Suprapubic skin (tissue), 4 donors: ENCODE results near the gene CCT6B. TPM values are rescaled to one million over a fixed set of nuclear protein-coding genes. Genes with fewer than 3 reads are reported as not detected.

ENCODE experiments used
- DNase-seq, 2 donors: peaks; one replicate each; pipeline ENCODE4 v3.0.0-alpha.2; 2019; ENCODE audit warnings: low spot score in 2 of 2
- H3K27ac ChIP-seq: fragments of 200-600 bp; sonication (generic); one replicate; pipeline ENCODE4 v1.5.1; 2019
- H3K27me3 ChIP-seq: fragments of 200-600 bp; sonication (generic); one replicate; pipeline ENCODE4 v1.5.1; 2019
- H3K36me3 ChIP-seq: fragments of 200-600 bp; sonication (generic); one replicate; pipeline ENCODE4 v1.5.1; 2019
- H3K4me1 ChIP-seq: fragments of 200-600 bp; sonication (generic); one replicate; pipeline ENCODE4 v1.5.1; 2019
- H3K4me3 ChIP-seq: fragments of 200-600 bp; sonication (generic); one replicate; pipeline ENCODE4 v1.5.1; 2019; ENCODE audit warnings: mild to moderate bottlenecking
- H3K9me3 ChIP-seq: fragments of 200-600 bp; sonication (generic); one replicate; pipeline ENCODE4 v1.5.1; 2019
- EP300 ChIP-seq: sonication (generic); formaldehyde crosslinking; IDR thresholded peaks from one replicate; pipeline ENCODE4 v1.6.1; 2017; ENCODE audit warnings: antibody characterized with exemption
- POLR2A ChIP-seq, 2 donors: fragments of 450-650 bp; IDR thresholded peaks; one replicate each; pipeline ENCODE4 v1.6.1; 2017; ENCODE audit warnings: antibody characterized with exemption in 2 of 2, mild to moderate bottlenecking in 2 of 2, moderate library complexity in 2 of 2
- POLR2AphosphoS5 ChIP-seq, 3 donors: sonication (generic); formaldehyde crosslinking; IDR thresholded peaks; one replicate each; pipeline ENCODE4 v1.6.1; 2017; ENCODE audit warnings: antibody characterized with exemption in 3 of 3
- WGBS: methylation state at CpG from one replicate; pipeline ENCODE4 v1.1.5; 2018; 5-methylcytosine and 5-hydroxymethylcytosine counted together
- total RNA-seq, 4 donors: library from RNA; depleted of rRNA; stranded (reverse); fragments of >200 nt; gene quantifications; one replicate each; pipeline ENCODE4 v1.1.0, GENCODE V29; 2016
- TF ChIP-seq, protein P1 (sequence below), 2 donors: fragments of 200-600 bp in 1 of 2; fragments of 450-650 bp in 1 of 2; sonication (generic) in 1 of 2; IDR thresholded peaks; one replicate each; pipeline ENCODE4 v1.5.1; 2016 to 2019; ENCODE audit warnings: antibody characterized with exemption in 2 of 2, mild to moderate bottlenecking in 1 of 2, moderate library complexity in 1 of 2

The CCT6B gene
- total RNA-seq, 4 donors from 2014 or later: 0.49 to 3.3 (median 1.5) TPM

DNA sequence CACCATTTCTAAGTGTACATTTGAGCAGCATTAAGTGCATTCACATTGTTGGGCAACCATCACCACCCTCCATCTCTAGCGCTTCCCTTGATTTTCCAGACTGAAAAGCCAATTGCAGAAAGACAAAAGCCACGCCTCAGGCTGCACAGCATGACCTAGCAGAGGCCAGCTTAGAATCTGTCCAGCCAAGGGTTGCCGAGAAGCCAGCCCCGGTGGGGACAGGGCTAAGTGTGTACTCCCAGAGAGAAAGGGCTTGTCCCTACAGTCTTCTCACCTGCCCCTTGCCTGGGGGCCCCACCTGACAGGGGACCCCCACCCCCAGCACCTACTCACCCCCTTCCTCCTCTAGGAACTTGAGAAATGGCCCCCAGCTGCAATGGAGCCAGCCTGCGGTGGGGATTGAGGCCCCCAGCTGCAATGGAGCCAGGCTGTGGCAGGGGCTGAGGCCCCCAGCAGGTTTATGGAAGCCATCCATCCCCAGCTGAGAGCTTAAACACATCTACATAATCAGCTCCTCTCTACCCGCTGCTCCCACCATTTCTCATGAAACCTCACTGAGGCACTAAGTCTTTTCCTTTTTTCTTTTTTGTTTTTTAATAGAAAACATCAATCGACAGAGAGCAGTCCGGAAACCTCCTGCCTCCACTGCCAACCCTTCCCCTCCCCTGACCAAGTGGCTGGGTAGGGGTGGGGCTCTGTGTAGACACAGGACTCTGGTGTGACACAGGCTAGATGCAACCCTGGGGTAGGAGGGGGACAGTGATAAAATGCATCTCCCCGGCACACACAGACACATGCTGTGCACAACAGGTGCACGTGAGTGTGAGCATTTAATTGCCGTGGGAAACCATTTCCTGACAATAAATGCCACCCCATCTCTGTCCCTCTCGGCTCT is 77.9 kb downstream of the CCT6B start:
- Histone ChIP-seq H3K4me3 (no peak overlapping the region), H3K4me1 (no peaks in the 10 kb centered on the region), H3K27me3 (peaks cover 34% of the 10 kb centered on the region), H3K9me3 (no peaks in the 10 kb centered on the region), H3K36me3 (no peaks in the 10 kb centered on the region), H3K27ac (no peak overlapping the region)
- DNase-seq: no peak
- WGBS: 40% methylated on average over 12 of the region's 12 CpGs
- TF ChIP-seq EP300 (no peak), POLR2A (IDR thresholded peaks at IDR 0.05) (no peak), POLR2AphosphoS5 (IDR thresholded peaks at IDR 0.05) (no peak)
- TF ChIP-seq, protein P1, sequence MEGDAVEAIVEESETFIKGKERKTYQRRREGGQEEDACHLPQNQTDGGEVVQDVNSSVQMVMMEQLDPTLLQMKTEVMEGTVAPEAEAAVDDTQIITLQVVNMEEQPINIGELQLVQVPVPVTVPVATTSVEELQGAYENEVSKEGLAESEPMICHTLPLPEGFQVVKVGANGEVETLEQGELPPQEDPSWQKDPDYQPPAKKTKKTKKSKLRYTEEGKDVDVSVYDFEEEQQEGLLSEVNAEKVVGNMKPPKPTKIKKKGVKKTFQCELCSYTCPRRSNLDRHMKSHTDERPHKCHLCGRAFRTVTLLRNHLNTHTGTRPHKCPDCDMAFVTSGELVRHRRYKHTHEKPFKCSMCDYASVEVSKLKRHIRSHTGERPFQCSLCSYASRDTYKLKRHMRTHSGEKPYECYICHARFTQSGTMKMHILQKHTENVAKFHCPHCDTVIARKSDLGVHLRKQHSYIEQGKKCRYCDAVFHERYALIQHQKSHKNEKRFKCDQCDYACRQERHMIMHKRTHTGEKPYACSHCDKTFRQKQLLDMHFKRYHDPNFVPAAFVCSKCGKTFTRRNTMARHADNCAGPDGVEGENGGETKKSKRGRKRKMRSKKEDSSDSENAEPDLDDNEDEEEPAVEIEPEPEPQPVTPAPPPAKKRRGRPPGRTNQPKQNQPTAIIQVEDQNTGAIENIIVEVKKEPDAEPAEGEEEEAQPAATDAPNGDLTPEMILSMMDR (IDR thresholded peaks at IDR 0.05): no peak

DNA sequence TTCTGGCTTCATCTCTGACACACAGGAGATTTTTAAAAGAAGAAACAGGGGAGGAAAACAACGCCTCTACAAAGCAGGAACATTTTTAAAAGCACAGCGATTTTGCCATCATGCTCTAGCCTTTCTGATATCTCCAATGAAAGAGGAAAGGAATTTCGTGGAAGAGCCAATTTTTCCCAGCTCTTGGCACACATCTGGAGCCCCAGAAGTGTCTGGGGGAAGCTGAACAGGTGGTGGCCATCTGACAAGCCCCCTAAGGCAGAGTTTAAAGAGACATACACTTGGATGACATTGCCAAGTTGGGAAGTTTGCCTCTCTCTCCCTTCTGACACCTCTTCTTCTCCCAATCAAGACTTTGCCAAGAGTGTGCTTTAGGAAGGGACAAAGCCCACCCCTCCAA is 82.1 kb downstream of the CCT6B start:
- Histone ChIP-seq H3K4me1 (no peaks in the 10 kb centered on the region), H3K36me3 (no peaks in the 10 kb centered on the region), H3K9me3 (no peaks in the 10 kb centered on the region), H3K4me3 (no peak overlapping the region), H3K27ac (no peak overlapping the region), H3K27me3 (peaks cover 16% of the 10 kb centered on the region)
- WGBS: 44% methylated on average over 3 of the region's 3 CpGs
- TF ChIP-seq POLR2AphosphoS5 (IDR thresholded peaks at IDR 0.05) (no peak), EP300 (no peak), POLR2A (IDR thresholded peaks at IDR 0.05) (no peak)
- TF ChIP-seq, protein P1 (IDR thresholded peaks at IDR 0.05): no peak
- DNase-seq: no peak

Other genes with a start within 250 kb of the CCT6B start
- 10 to 100 TPM; 10.0 to 16.1 (median 11.9) TPM for gene ZNF830, start 80 bp upstream of the CCT6B start, total RNA-seq
- gene LIG3, start 19.1 kb upstream of the CCT6B start, total RNA-seq: 10 to 100 TPM; 30.7 to 84.3 (median 40.9) TPM
- 10 to 100 TPM; 12.8 to 24.0 (median 16.6) TPM for gene RFFL, start 102.2 kb upstream of the CCT6B start, total RNA-seq
- 1 to 10 TPM; 3.2 to 7.7 (median 6.4) TPM for gene RAD51D, start 158.4 kb upstream of the CCT6B start, total RNA-seq
- not detected for gene FNDC8, start 160.2 kb upstream of the CCT6B start, total RNA-seq
- gene NLE1, start 180.8 kb upstream of the CCT6B start, total RNA-seq: 10 to 100 TPM; 16.1 to 24.7 (median 20.1) TPM
- not detected for gene UNC45B, start 186.4 kb upstream of the CCT6B start, total RNA-seq
- not detected for gene SLC35G3, start 232.9 kb upstream of the CCT6B start, total RNA-seq